Fibroblast of mammary gland (primary cell): ENCODE measurements around the gene RAMAC.
A peak's percentile ranks its signal among the peaks of the same experiment; 100 is the strongest.

Experiments used
- DNase-seq: peaks from one replicate; pipeline ENCODE4 v3.0.0-alpha.2; 2010; ENCODE audit warnings: low read depth
- H3K4me3 ChIP-seq: 2 replicates; pipeline ENCODE4 v1.5.1; 2011; ENCODE audit warnings: low read depth, mild to moderate bottlenecking, low read length, moderate library complexity; ENCODE audit not compliant: control insufficient read depth
- CTCF ChIP-seq: conservative IDR thresholded peaks from 2 replicates; pipeline ENCODE4 v1.5.1; 2011; ENCODE audit warnings: low read depth, low read length, inconsistent platforms; ENCODE audit not compliant: control insufficient read depth, insufficient read depth

RAMAC gene

GRCh38 chr15:82944821-82945220 lies 41.2 kb upstream of the RAMAC start:
- TF ChIP-seq CTCF, result no peak
- DNase-seq, result peak; percentile 35
- H3K4me3 ChIP-seq, result no peak overlapping the region

GRCh38 chr15:82945326-82945725 lies 40.7 kb upstream of the RAMAC start:
- DNase-seq, result no peak
- no peak overlapping the region for H3K4me3 ChIP-seq
- TF ChIP-seq CTCF, result no peak

- no peak for DNase-seq
- no peak for TF ChIP-seq CTCF
- H3K4me3 ChIP-seq, result no peak overlapping the region
Measured at GRCh38 chr15:82946155-82946701, 39.8 kb upstream of the RAMAC start.

- no peak overlapping the region for H3K4me3 ChIP-seq
- TF ChIP-seq CTCF, result no peak
- DNase-seq, result no peak
Measured at GRCh38 chr15:82950295-82950694, 35.7 kb upstream of the RAMAC start.

- no peak for DNase-seq
- TF ChIP-seq CTCF, result no peak
- H3K4me3 ChIP-seq, result no peak overlapping the region
Measured at GRCh38 chr15:82950746-82951370, 35.2 kb upstream of the RAMAC start.

- peak; percentile 6 for DNase-seq
- no peak for TF ChIP-seq CTCF
- H3K4me3 ChIP-seq, result peak overlapping the region; percentile 2
Measured at GRCh38 chr15:82951472-82952157, 34.4 kb upstream of the RAMAC start.
